Measurements from ENCODE around the gene CSRNP3. TPM values are rescaled to one million over a fixed set of nuclear protein-coding genes. Genes with fewer than 3 reads are reported as not detected.
"Not testable (repeated sequence)": the region's sequence is repeated elsewhere in the genome, so short reads cannot be mapped to it uniquely, and the experiment has no call there.

Gene CSRNP3
- total RNA-seq, 2 donors from 2014 or later: 2.3 to 5.9 TPM

DNA sequence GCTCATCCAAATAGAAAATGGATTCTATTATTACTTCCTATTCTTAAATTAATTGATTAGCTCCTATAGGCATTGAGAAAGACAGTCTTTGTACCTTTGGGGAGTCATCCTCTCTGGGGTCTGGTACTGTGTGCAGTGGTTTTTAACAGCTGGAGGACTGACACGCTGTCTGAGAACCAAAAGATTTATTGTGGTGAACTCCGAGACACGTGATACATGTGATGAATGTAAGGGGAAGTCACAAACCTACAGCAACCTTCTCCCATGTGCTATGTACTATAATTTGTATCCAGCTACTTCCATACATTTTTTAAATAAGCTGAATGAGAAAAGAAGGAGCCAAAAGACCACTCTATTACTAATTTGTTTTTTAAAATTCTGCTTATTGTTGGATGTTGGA is 190.9 kb downstream of the CSRNP3 start:
- no peak for DNase-seq
- WGBS, 2 donors: 68 to 95% methylated on average over 3 of the region's 3 CpGs
- no peak for ATAC-seq
- no peak overlapping the region for H3K27ac ChIP-seq
- H3K4me1 ChIP-seq: peaks cover 9% of the 10 kb centered on the region
- H3K4me3 ChIP-seq: no peak overlapping the region
- intact Hi-C loops (cut with DNase I): no loop called here
- H3K9me3 ChIP-seq: no peaks in the 10 kb centered on the region
- TF ChIP-seq, protein P1, sequence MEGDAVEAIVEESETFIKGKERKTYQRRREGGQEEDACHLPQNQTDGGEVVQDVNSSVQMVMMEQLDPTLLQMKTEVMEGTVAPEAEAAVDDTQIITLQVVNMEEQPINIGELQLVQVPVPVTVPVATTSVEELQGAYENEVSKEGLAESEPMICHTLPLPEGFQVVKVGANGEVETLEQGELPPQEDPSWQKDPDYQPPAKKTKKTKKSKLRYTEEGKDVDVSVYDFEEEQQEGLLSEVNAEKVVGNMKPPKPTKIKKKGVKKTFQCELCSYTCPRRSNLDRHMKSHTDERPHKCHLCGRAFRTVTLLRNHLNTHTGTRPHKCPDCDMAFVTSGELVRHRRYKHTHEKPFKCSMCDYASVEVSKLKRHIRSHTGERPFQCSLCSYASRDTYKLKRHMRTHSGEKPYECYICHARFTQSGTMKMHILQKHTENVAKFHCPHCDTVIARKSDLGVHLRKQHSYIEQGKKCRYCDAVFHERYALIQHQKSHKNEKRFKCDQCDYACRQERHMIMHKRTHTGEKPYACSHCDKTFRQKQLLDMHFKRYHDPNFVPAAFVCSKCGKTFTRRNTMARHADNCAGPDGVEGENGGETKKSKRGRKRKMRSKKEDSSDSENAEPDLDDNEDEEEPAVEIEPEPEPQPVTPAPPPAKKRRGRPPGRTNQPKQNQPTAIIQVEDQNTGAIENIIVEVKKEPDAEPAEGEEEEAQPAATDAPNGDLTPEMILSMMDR (IDR thresholded peaks at IDR 0.05): no peak
- no peak for TF ChIP-seq POLR2A (IDR thresholded peaks at IDR 0.05)
- H3K27me3 ChIP-seq: no peaks in the 10 kb centered on the region
- H3K36me3 ChIP-seq (replicated peaks in 1 of 2; ENCODE audit: insufficient read depth in 1 of 2, low read depth in 2 of 2): no peaks in the 10 kb centered on the region

DNA sequence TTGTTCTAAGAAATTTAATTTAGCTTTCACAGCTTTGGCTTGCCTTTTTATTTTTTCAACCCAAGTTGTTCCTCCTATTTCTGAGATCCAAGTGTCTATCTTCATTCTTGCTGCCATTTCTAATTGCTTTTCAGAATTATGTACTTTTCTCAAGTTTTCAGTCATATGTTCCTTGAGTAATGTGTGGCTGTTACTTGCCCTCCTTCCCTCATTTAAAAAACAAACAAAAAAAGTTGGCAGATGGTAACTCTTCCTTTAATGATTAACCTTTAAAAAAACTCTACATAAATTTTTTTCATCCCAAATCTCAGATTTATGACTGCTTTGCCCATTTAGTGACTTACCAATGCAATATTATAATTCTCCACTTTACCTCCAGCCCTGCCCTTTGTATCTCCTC is 193.2 kb downstream of the CSRNP3 start:
- Histone ChIP-seq H3K4me1 (peaks cover 9% of the 10 kb centered on the region), H3K27me3 (no peaks in the 10 kb centered on the region), H3K4me3 (no peak overlapping the region), H3K9me3 (no peaks in the 10 kb centered on the region), H3K27ac (no peak overlapping the region), H3K36me3 (replicated peaks in 1 of 2; ENCODE audit: insufficient read depth in 1 of 2, low read depth in 2 of 2) (no peaks in the 10 kb centered on the region)
- intact Hi-C loops (cut with DNase I): no loop called here
- TF ChIP-seq POLR2A (IDR thresholded peaks at IDR 0.05): no peak
- TF ChIP-seq, protein P1 (IDR thresholded peaks at IDR 0.05): no peak
- no peak for DNase-seq
- ATAC-seq: no peak

DNA sequence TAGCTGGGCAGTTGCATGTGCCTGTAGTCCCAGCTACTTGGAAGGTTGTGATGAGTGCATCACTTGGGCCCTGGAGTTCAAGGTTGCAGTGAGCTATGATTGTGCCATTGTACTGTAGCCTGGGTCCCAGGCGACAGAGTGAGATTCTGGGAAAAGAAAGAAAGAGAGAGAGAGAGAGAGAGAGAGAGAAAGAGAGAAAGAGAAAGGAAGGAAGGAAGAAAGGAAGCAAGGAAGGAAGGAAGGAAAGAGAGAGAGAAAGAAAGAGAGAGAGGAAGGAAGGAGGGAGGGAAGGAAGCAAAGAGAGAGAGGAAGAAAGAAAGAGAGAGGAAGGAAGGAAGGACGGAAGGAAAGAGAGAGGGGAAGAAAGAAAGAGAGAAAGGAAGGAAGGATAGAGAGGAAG is 196.1 kb downstream of the CSRNP3 start:
- no peak for DNase-seq
- 71 to 90% methylated on average over 2 of the region's 2 CpGs for WGBS, 2 donors
- no peak for TF ChIP-seq POLR2A (IDR thresholded peaks at IDR 0.05)
- TF ChIP-seq, protein P1 (IDR thresholded peaks at IDR 0.05): no peak
- Histone ChIP-seq H3K27me3 (no peaks in the 10 kb centered on the region), H3K4me1 (peaks cover 9% of the 10 kb centered on the region), H3K9me3 (no peaks in the 10 kb centered on the region), H3K4me3 (no peak overlapping the region), H3K27ac (no peak overlapping the region), H3K36me3 (replicated peaks in 1 of 2; ENCODE audit: insufficient read depth in 1 of 2, low read depth in 2 of 2) (no peaks in the 10 kb centered on the region)
- intact Hi-C loops (cut with DNase I): no loop called here
- ATAC-seq: no peak

DNA sequence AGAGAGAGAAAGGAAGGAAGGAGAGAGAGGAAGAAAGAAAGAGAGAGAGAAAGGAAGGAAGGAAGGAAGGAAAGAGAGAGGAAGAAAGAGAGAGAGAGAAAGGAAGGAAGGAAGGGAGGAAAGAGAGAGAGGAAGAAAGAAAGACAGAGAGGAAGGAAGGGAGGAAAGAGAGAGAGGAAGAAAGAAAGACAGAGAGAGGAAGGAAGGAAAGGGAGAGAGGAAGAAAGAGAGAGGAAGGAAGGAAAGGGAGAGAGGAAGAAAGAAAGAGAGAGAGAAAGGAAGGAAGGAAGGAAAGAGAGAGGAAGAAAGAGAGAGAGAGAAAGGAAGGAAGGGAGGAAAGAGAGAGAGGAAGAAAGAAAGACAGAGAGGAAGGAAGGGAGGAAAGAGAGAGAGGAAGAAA is 196.6 kb downstream of the CSRNP3 start:
- intact Hi-C loops (cut with DNase I); DNase-seq; H3K4me3 ChIP-seq; ATAC-seq; H3K9me3 ChIP-seq; H3K4me1 ChIP-seq; H3K27me3 ChIP-seq; H3K27ac ChIP-seq; H3K36me3 ChIP-seq (replicated peaks in 1 of 2; ENCODE audit: insufficient read depth in 1 of 2, low read depth in 2 of 2): not testable (repeated sequence)

DNA sequence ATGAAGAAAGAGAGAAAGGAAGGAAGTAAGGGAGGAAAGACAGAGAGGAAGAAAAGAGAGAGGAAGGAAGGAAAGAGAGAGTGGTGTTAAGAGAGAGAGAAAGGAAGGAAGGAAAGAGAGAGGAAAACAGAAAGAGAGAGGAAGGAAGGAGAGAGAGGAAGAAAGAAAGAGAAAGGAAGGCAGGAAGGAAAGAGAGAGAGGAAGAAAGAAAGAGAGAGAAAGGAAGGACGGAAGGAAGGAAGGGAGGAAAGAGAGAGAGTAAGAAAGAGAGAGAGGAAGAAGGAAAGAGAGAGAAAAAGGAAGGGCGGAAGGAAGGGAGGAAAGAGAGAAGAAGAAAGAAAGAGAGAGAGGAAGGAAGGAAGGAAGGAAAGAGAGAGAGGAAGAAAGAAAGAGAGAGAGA is 197.1 kb downstream of the CSRNP3 start:
- Histone ChIP-seq H3K4me1 (peaks cover 9% of the 10 kb centered on the region), H3K4me3 (no peak overlapping the region), H3K27ac (no peak overlapping the region), H3K27me3 (no peaks in the 10 kb centered on the region), H3K36me3 (replicated peaks in 1 of 2; ENCODE audit: insufficient read depth in 1 of 2, low read depth in 2 of 2) (no peaks in the 10 kb centered on the region), H3K9me3 (no peaks in the 10 kb centered on the region)
- 82 to 94% methylated on average over 2 of the region's 2 CpGs for WGBS, 2 donors
- TF ChIP-seq, protein P1 (IDR thresholded peaks at IDR 0.05): no peak
- TF ChIP-seq POLR2A (IDR thresholded peaks at IDR 0.05): no peak
- intact Hi-C loops (cut with DNase I): no loop called here
- DNase-seq: no peak
- no peak for ATAC-seq
